ENCODE results near the gene GOLGA6L10.
"Not testable (repeated sequence)": the region's sequence is repeated elsewhere in the genome, so short reads cannot be mapped to it uniquely, and the experiment has no call there.

GOLGA6L10 gene

GRCh38 chr15:82299511-82299914 lies 49.8 kb downstream of the GOLGA6L10 start:
- not testable (repeated sequence) for DNase-seq (ENCODE audit: low read depth)

- DNase-seq (ENCODE audit: low read depth) = no peak
Observed at GRCh38 chr15:82298520-82298919, 50.8 kb downstream of the GOLGA6L10 start.

DNA sequence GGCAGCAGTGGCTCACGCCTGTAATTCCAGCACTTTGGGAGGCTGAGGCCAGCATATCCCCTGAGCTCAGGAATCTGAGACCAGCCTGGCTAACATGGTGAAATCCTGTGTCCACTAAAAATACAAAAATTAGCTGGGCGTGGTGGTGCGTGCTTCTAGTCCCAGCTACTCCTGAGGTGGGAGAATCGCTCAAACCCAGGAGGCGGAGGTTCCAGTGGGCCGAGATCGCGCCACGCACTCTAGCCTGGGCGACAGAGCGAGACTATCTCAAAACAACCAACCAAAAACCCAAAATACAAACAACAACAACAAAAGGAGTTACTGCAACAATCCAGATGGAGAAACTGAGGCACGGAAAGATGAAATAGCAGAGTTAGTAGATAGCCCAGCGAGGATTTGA lies 51.2 kb downstream of the GOLGA6L10 start:
- no peak for DNase-seq (ENCODE audit: low read depth)

DNA sequence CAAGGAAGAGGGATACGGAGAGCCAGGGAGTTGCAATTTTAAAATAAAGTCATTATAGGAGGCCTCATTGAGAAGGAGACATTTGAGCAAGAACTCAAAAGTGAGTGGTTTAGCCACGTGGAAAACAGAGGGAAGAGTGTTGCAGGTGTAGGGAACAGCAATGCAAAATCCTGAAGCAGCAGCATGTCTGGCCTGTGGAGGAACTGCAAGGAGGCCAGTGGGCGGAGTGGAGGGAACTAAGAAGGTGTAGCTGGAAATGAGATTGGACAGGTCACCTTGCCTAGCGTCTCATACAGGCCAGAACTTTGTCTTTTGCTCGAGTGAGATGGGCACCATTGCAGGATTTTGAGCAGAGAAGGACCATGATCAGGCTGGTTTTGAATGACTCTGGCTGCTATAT lies 51.7 kb downstream of the GOLGA6L10 start:
- no peak for DNase-seq (ENCODE audit: low read depth)

DNA sequence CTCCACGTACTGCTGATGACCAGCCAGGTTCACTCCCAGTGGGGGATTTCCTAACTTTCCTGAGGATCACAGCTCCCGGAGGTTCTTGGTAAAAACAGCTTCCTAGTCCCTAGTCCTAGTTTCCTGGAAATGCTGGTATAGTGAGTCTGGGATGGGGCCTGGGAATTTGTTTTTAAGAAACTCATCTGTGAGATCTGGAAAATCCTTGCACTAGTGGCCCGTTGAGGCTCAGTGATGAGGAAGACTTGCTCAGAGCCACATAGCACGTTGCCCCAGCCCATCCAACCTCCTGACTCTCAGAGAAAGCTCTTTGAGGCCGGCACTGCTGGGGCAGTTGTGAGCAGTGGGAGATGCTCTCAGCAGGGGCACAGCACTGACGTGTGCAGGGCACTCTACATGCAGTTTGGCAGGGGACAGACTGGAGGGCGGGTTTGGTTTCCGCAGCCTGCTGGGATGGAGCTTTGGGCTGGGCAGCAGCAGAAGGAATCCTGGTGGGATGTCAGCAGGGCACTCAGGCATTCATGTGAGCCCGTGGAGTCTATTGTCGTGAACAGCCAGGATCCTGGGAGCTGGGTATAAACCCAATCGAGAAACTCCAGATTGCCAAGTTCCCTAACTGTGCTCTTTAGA lies 55.1 kb downstream of the GOLGA6L10 start:
- no peak for DNase-seq (ENCODE audit: low read depth)

- DNase-seq (ENCODE audit: low read depth) = no peak
Observed at GRCh38 chr15:82292271-82292670, 57.0 kb downstream of the GOLGA6L10 start.
